PC-9 (cell line): ENCODE results near the gene RNF17.

Experiments used
- CTCF ChIP-seq: fragments of 200-600 bp; sonication (generic); conservative IDR thresholded peaks from 2 replicates; pipeline ENCODE4 v1.6.1; 2017; ENCODE audit warnings: mixed run types, antibody characterized with exemption, mild to moderate bottlenecking, moderate library complexity
- EZH2 ChIP-seq: fragments of 200-600 bp; sonication (generic); IDR thresholded peaks from 2 replicates; pipeline ENCODE4 v1.8.0; 2017; ENCODE audit warnings: antibody characterized with exemption, low read depth

- TF ChIP-seq CTCF (no peak), EZH2 (no peak)
Observed at GRCh38 chr13:24888291-24888931, 124.4 kb downstream of the RNF17 start.
